Measurements from ENCODE around the gene KIRREL2. TPM values are rescaled to one million over a fixed set of nuclear protein-coding genes. Genes with fewer than 3 reads are reported as not detected.

The KIRREL2 gene
- total RNA-seq, 2 experiments from 2014 or later, result 0.78 to 0.92 TPM

Other genes with a start within 250 kb of the KIRREL2 start
- gene HAUS5, start 244.2 kb upstream of the KIRREL2 start, total RNA-seq, result 10 to 100 TPM; 36.6 to 43.1 TPM
- gene RBM42, start 227.9 kb upstream of the KIRREL2 start, total RNA-seq, result 10 to 100 TPM; 86.4 to 88.0 TPM
- gene ETV2, start 215.2 kb upstream of the KIRREL2 start, total RNA-seq, result under 1 TPM; 0.70 to 0.83 TPM
- 100 to 1,000 TPM; 444 to 453 TPM for gene COX6B1, start 208.6 kb upstream of the KIRREL2 start, total RNA-seq
- gene UPK1A, start 190.4 kb upstream of the KIRREL2 start, total RNA-seq, result 1 to 10 TPM in 1 of 2 experiments, under 1 TPM in 1; 0.90 to 1.0 TPM
- 100 to 1,000 TPM; 226 to 228 TPM for gene ZBTB32, start 152.4 kb upstream of the KIRREL2 start, total RNA-seq
- gene KMT2B, start 138.9 kb upstream of the KIRREL2 start, total RNA-seq, result 10 to 100 TPM; 47.0 to 54.2 TPM
- gene IGFLR1, start 114.5 kb upstream of the KIRREL2 start, total RNA-seq, result 10 to 100 TPM; 90.1 to 92.8 TPM
- gene U2AF1L4, start 111.5 kb upstream of the KIRREL2 start, total RNA-seq, result 10 to 100 TPM; 34.6 to 37.8 TPM
- 10 to 100 TPM; 46.7 to 47.9 TPM for gene PSENEN, start 111.3 kb upstream of the KIRREL2 start, total RNA-seq
- gene LIN37, start 108.3 kb upstream of the KIRREL2 start, total RNA-seq, result 1 to 10 TPM; 7.5 TPM
- gene HSPB6, start 99.9 kb upstream of the KIRREL2 start, total RNA-seq, result under 1 TPM; 0.36 to 0.53 TPM
- gene PROSER3, start 98.7 kb upstream of the KIRREL2 start, total RNA-seq, result 10 to 100 TPM; 38.4 to 40.0 TPM
- 10 to 100 TPM; 35.0 to 39.3 TPM for gene ARHGAP33, start 81.3 kb upstream of the KIRREL2 start, total RNA-seq
- not detected for gene PRODH2, start 44.1 kb upstream of the KIRREL2 start, total RNA-seq
- not detected for gene NPHS1, start 4.4 kb upstream of the KIRREL2 start, total RNA-seq
- gene APLP1, start 11.7 kb downstream of the KIRREL2 start, total RNA-seq, result 1 to 10 TPM; 1.2 to 2.6 TPM
- 10 to 100 TPM; 66.7 to 70.9 TPM for gene NFKBID, start 43.6 kb downstream of the KIRREL2 start, total RNA-seq
- gene HCST, start 45.6 kb downstream of the KIRREL2 start, total RNA-seq, result 10 to 100 TPM; 50.7 to 52.9 TPM
- gene TYROBP, start 51.4 kb downstream of the KIRREL2 start, total RNA-seq, result not detected
- 1 to 10 TPM; 8.7 to 9.1 TPM for gene LRFN3, start 79.5 kb downstream of the KIRREL2 start, total RNA-seq
- gene SDHAF1, start 138.3 kb downstream of the KIRREL2 start, total RNA-seq, result 10 to 100 TPM; 15.8 to 18.9 TPM
- gene SYNE4, start 151.9 kb downstream of the KIRREL2 start, total RNA-seq, result 1 to 10 TPM; 2.0 to 2.9 TPM
- gene ALKBH6, start 157.3 kb downstream of the KIRREL2 start, total RNA-seq, result 10 to 100 TPM; 40.9 to 44.7 TPM
- gene CLIP3, start 176.0 kb downstream of the KIRREL2 start, total RNA-seq, result under 1 TPM; 0.12 to 0.44 TPM
- gene THAP8, start 197.4 kb downstream of the KIRREL2 start, total RNA-seq, result 1 to 10 TPM; 2.1 to 2.2 TPM
- 10 to 100 TPM; 16.8 to 17.7 TPM for gene WDR62, start 198.0 kb downstream of the KIRREL2 start, total RNA-seq